Mesendoderm (in vitro differentiated cells): ENCODE results near the gene FAF1.

ENCODE experiments used
- DNase-seq: peaks from one replicate; pipeline ENCODE4 v3.0.0; 2013
- H2AK5ac ChIP-seq: 2 replicates; pipeline ENCODE4 v1.6.1; 2013; ENCODE audit warnings: low read length, inconsistent platforms
- H2BK120ac ChIP-seq: 2 replicates; pipeline ENCODE4 v1.6.1; 2013; ENCODE audit warnings: low read depth, mild to moderate bottlenecking, low read length, moderate library complexity, mixed read lengths
- H2BK15ac ChIP-seq: replicated peaks from 2 replicates; pipeline ENCODE4 v1.6.1; 2013; ENCODE audit warnings: low read depth, mild to moderate bottlenecking, moderate library complexity
- H2BK5ac ChIP-seq: 2 replicates; pipeline ENCODE4 v1.6.1; 2013; ENCODE audit warnings: low read length, inconsistent platforms
- H3K18ac ChIP-seq: 2 replicates; pipeline ENCODE4 v1.6.1; 2013; ENCODE audit warnings: mild to moderate bottlenecking, low read length, mixed read lengths
- H3K23ac ChIP-seq: one replicate; pipeline ENCODE4 v1.6.1; 2013; ENCODE audit warnings: low read length
- H3K27ac ChIP-seq: 2 replicates; pipeline ENCODE4 v1.5.1; 2013; ENCODE audit warnings: low read depth, mild to moderate bottlenecking, inconsistent platforms, low read length, moderate library complexity
- H3K27me3 ChIP-seq: 2 replicates; pipeline ENCODE4 v1.6.1; 2013; ENCODE audit warnings: low read length, control low read depth, mild to moderate bottlenecking, inconsistent platforms; ENCODE audit not compliant: insufficient read depth, poor library complexity
- H3K36me3 ChIP-seq: 2 replicates; pipeline ENCODE4 v1.6.1; 2013; ENCODE audit warnings: low read length, inconsistent platforms; ENCODE audit not compliant: control insufficient read depth, insufficient read depth
- H3K4ac ChIP-seq: one replicate; pipeline ENCODE4 v1.6.1; 2013; ENCODE audit warnings: low read depth, mild to moderate bottlenecking, low read length, moderate library complexity
- H3K4me1 ChIP-seq: 2 replicates; pipeline ENCODE4 v1.6.1; 2013; ENCODE audit warnings: low read depth, low read length, inconsistent platforms; ENCODE audit not compliant: control insufficient read depth
- H3K4me2 ChIP-seq: 2 replicates; pipeline ENCODE4 v1.6.1; 2013; ENCODE audit warnings: low read length
- H3K4me3 ChIP-seq: 2 replicates; pipeline ENCODE4 v1.5.1; 2013; ENCODE audit warnings: mild to moderate bottlenecking, low read length
- H3K56ac ChIP-seq: one replicate; pipeline ENCODE4 v1.6.1; 2013; ENCODE audit warnings: low read length
- H3K79me1 ChIP-seq: 2 replicates; pipeline ENCODE4 v1.6.1; 2013; ENCODE audit warnings: low read length, inconsistent platforms
- H3K79me2 ChIP-seq: 2 replicates; pipeline ENCODE4 v1.6.1; 2013; ENCODE audit warnings: mild to moderate bottlenecking, low read length; ENCODE audit not compliant: control insufficient read depth, insufficient read depth
- H3K9ac ChIP-seq: 2 replicates; pipeline ENCODE4 v1.6.1; 2013; ENCODE audit warnings: low read length, inconsistent platforms
- H4K5ac ChIP-seq: one replicate; pipeline ENCODE4 v1.6.1; 2013; ENCODE audit warnings: low read length
- H4K8ac ChIP-seq: one replicate; pipeline ENCODE4 v1.6.1; 2013; ENCODE audit warnings: low read depth, mild to moderate bottlenecking, control low read depth, low read length, moderate library complexity
- WGBS: extraction: QIAGEN DNeasy Blood & Tissue Kit; methylation state at CpG from one replicate; pipeline ENCODE4 v1.1.7; 2013; ENCODE audit warnings: low lambda C conversion rate, missing lambda C conversion rate; ENCODE audit not compliant: insufficient coverage; ENCODE audit errors: extremely low coverage; 5-methylcytosine and 5-hydroxymethylcytosine counted together

The FAF1 gene

GRCh38 chr1:50526431-50526830 is 433.6 kb downstream of the FAF1 start:
- Histone ChIP-seq H3K36me3 (no peaks in the 10 kb centered on the region), H3K4me2 (no peak overlapping the region), H3K18ac (no peak overlapping the region), H2BK120ac (no peak overlapping the region), H3K27me3 (no peaks in the 10 kb centered on the region), H3K4ac (no peak overlapping the region), H3K79me2 (no peaks in the 10 kb centered on the region), H2BK5ac (no peak overlapping the region), H3K4me1 (no peaks in the 10 kb centered on the region), H3K23ac (no peak overlapping the region), H4K5ac (no peak overlapping the region), H3K79me1 (no peaks in the 10 kb centered on the region), H3K56ac (no peak overlapping the region), H3K4me3 (no peak overlapping the region), H2AK5ac (no peak overlapping the region), H2BK15ac (no peak overlapping the region), H3K27ac (no peak overlapping the region), H3K9ac (no peak overlapping the region), H4K8ac (no peak overlapping the region)
- WGBS: no CpG with 5 or more reads among the region's 1 CpG
- DNase-seq: no peak

- Histone ChIP-seq H3K27me3 (no peaks in the 10 kb centered on the region), H2BK15ac (no peak overlapping the region), H3K23ac (no peak overlapping the region), H2AK5ac (no peak overlapping the region), H3K56ac (no peak overlapping the region), H3K4me2 (no peak overlapping the region), H4K5ac (no peak overlapping the region), H4K8ac (no peak overlapping the region), H3K4ac (no peak overlapping the region), H3K4me1 (no peaks in the 10 kb centered on the region), H3K18ac (no peak overlapping the region), H3K4me3 (no peak overlapping the region), H3K79me1 (no peaks in the 10 kb centered on the region), H3K79me2 (no peaks in the 10 kb centered on the region), H3K36me3 (no peaks in the 10 kb centered on the region), H3K27ac (no peak overlapping the region), H2BK120ac (no peak overlapping the region), H2BK5ac (no peak overlapping the region), H3K9ac (no peak overlapping the region)
- no peak for DNase-seq
- WGBS: 100% methylated on average over 1 of the region's 3 CpGs
Observed at GRCh38 chr1:50523548-50523947, 436.5 kb downstream of the FAF1 start.

- H4K5ac ChIP-seq: no peak overlapping the region
- DNase-seq: no peak
- H2BK15ac ChIP-seq: no peak overlapping the region
- H3K79me2 ChIP-seq: no peaks in the 10 kb centered on the region
- no peak overlapping the region for H4K8ac ChIP-seq
- no peaks in the 10 kb centered on the region for H3K27me3 ChIP-seq
- H3K36me3 ChIP-seq: no peaks in the 10 kb centered on the region
- no peak overlapping the region for H2BK5ac ChIP-seq
- no peak overlapping the region for H3K18ac ChIP-seq
- no peak overlapping the region for H3K4me3 ChIP-seq
- WGBS: no CpG with 5 or more reads among the region's 1 CpG
- no peak overlapping the region for H3K9ac ChIP-seq
- no peak overlapping the region for H2BK120ac ChIP-seq
- no peak overlapping the region for H3K27ac ChIP-seq
- no peaks in the 10 kb centered on the region for H3K4me1 ChIP-seq
- no peak overlapping the region for H3K23ac ChIP-seq
- no peak overlapping the region for H3K4ac ChIP-seq
- no peak overlapping the region for H3K56ac ChIP-seq
- no peak overlapping the region for H3K4me2 ChIP-seq
- H3K79me1 ChIP-seq: no peaks in the 10 kb centered on the region
- H2AK5ac ChIP-seq: no peak overlapping the region
Observed at GRCh38 chr1:50522691-50523342, 437.2 kb downstream of the FAF1 start.

GRCh38 chr1:50521703-50522102 is 438.4 kb downstream of the FAF1 start:
- H3K36me3 ChIP-seq: no peaks in the 10 kb centered on the region
- no peak overlapping the region for H4K5ac ChIP-seq
- no peak overlapping the region for H3K4ac ChIP-seq
- H3K9ac ChIP-seq: no peak overlapping the region
- H3K23ac ChIP-seq: no peak overlapping the region
- no peak for DNase-seq
- H4K8ac ChIP-seq: no peak overlapping the region
- H3K4me3 ChIP-seq: no peak overlapping the region
- H2BK120ac ChIP-seq: no peak overlapping the region
- H3K79me1 ChIP-seq: no peaks in the 10 kb centered on the region
- no peaks in the 10 kb centered on the region for H3K4me1 ChIP-seq
- H3K56ac ChIP-seq: no peak overlapping the region
- no peak overlapping the region for H2BK5ac ChIP-seq
- no peak overlapping the region for H3K4me2 ChIP-seq
- H3K27ac ChIP-seq: no peak overlapping the region
- H2BK15ac ChIP-seq: no peak overlapping the region
- H3K79me2 ChIP-seq: no peaks in the 10 kb centered on the region
- H3K27me3 ChIP-seq: no peaks in the 10 kb centered on the region
- H3K18ac ChIP-seq: no peak overlapping the region
- no CpG with 5 or more reads among the region's 4 CpGs for WGBS
- no peak overlapping the region for H2AK5ac ChIP-seq

GRCh38 chr1:50517488-50517887 is 442.6 kb downstream of the FAF1 start:
- H3K79me1 ChIP-seq: no peaks in the 10 kb centered on the region
- DNase-seq: no peak
- H3K9ac ChIP-seq: no peak overlapping the region
- no peak overlapping the region for H3K23ac ChIP-seq
- H3K18ac ChIP-seq: no peak overlapping the region
- H4K5ac ChIP-seq: no peak overlapping the region
- H2AK5ac ChIP-seq: no peak overlapping the region
- H2BK120ac ChIP-seq: no peak overlapping the region
- no peak overlapping the region for H3K4me2 ChIP-seq
- no peak overlapping the region for H2BK5ac ChIP-seq
- H4K8ac ChIP-seq: no peak overlapping the region
- H3K27ac ChIP-seq: no peak overlapping the region
- H3K4me3 ChIP-seq: no peak overlapping the region
- H3K27me3 ChIP-seq: no peaks in the 10 kb centered on the region
- H3K4me1 ChIP-seq: no peaks in the 10 kb centered on the region
- no peak overlapping the region for H3K56ac ChIP-seq
- H3K36me3 ChIP-seq: no peaks in the 10 kb centered on the region
- no peak overlapping the region for H3K4ac ChIP-seq
- no peaks in the 10 kb centered on the region for H3K79me2 ChIP-seq
- H2BK15ac ChIP-seq: no peak overlapping the region

- Histone ChIP-seq H3K36me3 (no peaks in the 10 kb centered on the region), H3K9ac (no peak overlapping the region), H3K4me2 (no peak overlapping the region), H2BK120ac (no peak overlapping the region), H2BK15ac (no peak overlapping the region), H3K23ac (no peak overlapping the region), H3K79me2 (no peaks in the 10 kb centered on the region), H2BK5ac (no peak overlapping the region), H3K27ac (no peak overlapping the region), H3K4me1 (no peaks in the 10 kb centered on the region), H3K4me3 (no peak overlapping the region), H3K4ac (no peak overlapping the region), H3K18ac (no peak overlapping the region), H2AK5ac (no peak overlapping the region), H4K5ac (no peak overlapping the region), H3K79me1 (no peaks in the 10 kb centered on the region), H4K8ac (no peak overlapping the region), H3K56ac (no peak overlapping the region), H3K27me3 (no peaks in the 10 kb centered on the region)
- WGBS: no CpG with 5 or more reads among the region's 3 CpGs
- peak; percentile 3 for DNase-seq
Observed at GRCh38 chr1:50516056-50516455, 444.0 kb downstream of the FAF1 start.
